OCI-LY1 (cell line): ENCODE measurements around the gene KLHDC4.

Source experiments
- H2AFZ ChIP-seq: fragments of 200-600 bp; sonication (generic), shearing (Covaris generic); 2 replicates; pipeline ENCODE4 v1.6.0; 2014; ENCODE audit warnings: antibody characterized with exemption, mild to moderate bottlenecking, low read length
- H3F3A ChIP-seq: fragments of 200-600 bp; sonication (generic), shearing (Covaris generic); 2 replicates; pipeline ENCODE4 v1.6.0; 2014; ENCODE audit warnings: mild to moderate bottlenecking, antibody characterized with exemption, low read length, moderate library complexity; ENCODE audit not compliant: insufficient read depth
- H3K27ac ChIP-seq: fragments of 200-600 bp; sonication (generic); 2 replicates; pipeline ENCODE4 v1.5.1; 2014; ENCODE audit warnings: low read length, mixed run types, mild to moderate bottlenecking, low read depth; ENCODE audit not compliant: poor library complexity, severe bottlenecking
- H3K27me3 ChIP-seq: fragments of 200-600 bp; sonication (generic); 2 replicates; pipeline ENCODE4 v1.6.0; 2014; ENCODE audit warnings: antibody characterized with exemption, mild to moderate bottlenecking, low read length, moderate library complexity; ENCODE audit not compliant: insufficient read depth
- H3K36me3 ChIP-seq: fragments of 200-600 bp; sonication (generic); 2 replicates; pipeline ENCODE4 v1.6.1; 2014; ENCODE audit warnings: mild to moderate bottlenecking, antibody characterized with exemption, low read length, moderate library complexity, mixed read lengths; ENCODE audit not compliant: insufficient read depth
- H3K4me1 ChIP-seq: fragments of 200-600 bp; sonication (generic); 2 replicates; pipeline ENCODE4 v1.5.1; 2014; ENCODE audit warnings: mild to moderate bottlenecking, low read length, moderate library complexity; ENCODE audit not compliant: insufficient read depth, severe bottlenecking
- H3K4me2 ChIP-seq: fragments of 200-600 bp; sonication (generic), shearing (Covaris generic); 2 replicates; pipeline ENCODE4 v1.6.1; 2014; ENCODE audit warnings: low read length
- H3K4me3 ChIP-seq: fragments of 200-600 bp; sonication (generic); 2 replicates; pipeline ENCODE4 v1.5.1; 2014; ENCODE audit warnings: low read length, low read depth, mild to moderate bottlenecking, mixed read lengths; ENCODE audit not compliant: poor library complexity, severe bottlenecking
- H3K79me2 ChIP-seq: fragments of 200-600 bp; shearing (Covaris generic); 2 replicates; pipeline ENCODE4 v1.6.1; 2016; ENCODE audit warnings: mixed run types, low read length, mixed read lengths; ENCODE audit not compliant: insufficient read depth
- H3K9ac ChIP-seq: fragments of 200-600 bp; sonication (generic), shearing (Covaris generic); 2 replicates; pipeline ENCODE4 v1.6.1; 2014; ENCODE audit warnings: mild to moderate bottlenecking, low read length, mixed read lengths
- H3K9me2 ChIP-seq: fragments of 200-600 bp; sonication (generic), shearing (Covaris generic); 2 replicates; pipeline ENCODE4 v1.6.1; 2014; ENCODE audit warnings: low read depth, mild to moderate bottlenecking, low read length, mixed read lengths
- H3K9me3 ChIP-seq: fragments of 200-600 bp; shearing (Covaris generic); 2 replicates; pipeline ENCODE4 v1.6.1; 2014; ENCODE audit warnings: low read length, mixed read lengths
- H4K20me1 ChIP-seq: fragments of 200-600 bp; sonication (generic), shearing (Covaris generic); 2 replicates; pipeline ENCODE4 v1.6.0; 2016; ENCODE audit warnings: mild to moderate bottlenecking, low read length; ENCODE audit not compliant: insufficient read depth
- EZH2 ChIP-seq: fragments of 200-600 bp; sonication (generic), shearing (Covaris generic); IDR thresholded peaks from 2 replicates; pipeline ENCODE4 v1.8.0; 2017; ENCODE audit warnings: borderline replicate concordance, mixed run types, mild to moderate bottlenecking, antibody characterized with exemption, low read length, moderate library complexity, mixed read lengths
- TF ChIP-seq, protein P1 (sequence below): fragments of 200-600 bp; sonication (generic), shearing (Covaris generic); IDR thresholded peaks from 2 replicates; pipeline ENCODE4 v1.5.1; 2017; ENCODE audit warnings: mild to moderate bottlenecking, antibody characterized with exemption, low read length, moderate library complexity, mixed read lengths

The KLHDC4 gene

DNA sequence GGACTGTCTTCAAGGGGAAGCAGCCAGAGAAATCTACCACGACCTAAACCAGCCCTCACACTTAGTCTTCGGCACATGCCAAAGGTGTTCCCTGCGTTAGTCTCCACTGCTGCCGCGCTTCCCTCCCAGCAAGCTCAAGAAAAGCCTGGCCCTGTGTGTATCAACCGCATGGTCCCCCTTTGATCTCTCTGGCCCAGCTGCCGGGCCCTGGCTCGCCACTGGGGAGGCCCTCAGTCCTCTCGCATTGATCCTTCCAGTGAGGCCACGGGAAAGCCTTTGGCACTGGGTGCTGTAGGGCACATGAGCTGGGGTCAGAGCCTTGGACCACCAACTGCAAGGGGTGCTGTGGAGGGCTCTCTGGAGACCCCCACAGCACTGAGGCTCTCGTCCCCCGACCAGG, 29.6 kb upstream of the KLHDC4 start:
- H3F3A ChIP-seq, result no peaks in the 10 kb centered on the region
- H4K20me1 ChIP-seq, result no peaks in the 10 kb centered on the region
- no peaks in the 10 kb centered on the region for H3K9me3 ChIP-seq
- TF ChIP-seq, protein P1, sequence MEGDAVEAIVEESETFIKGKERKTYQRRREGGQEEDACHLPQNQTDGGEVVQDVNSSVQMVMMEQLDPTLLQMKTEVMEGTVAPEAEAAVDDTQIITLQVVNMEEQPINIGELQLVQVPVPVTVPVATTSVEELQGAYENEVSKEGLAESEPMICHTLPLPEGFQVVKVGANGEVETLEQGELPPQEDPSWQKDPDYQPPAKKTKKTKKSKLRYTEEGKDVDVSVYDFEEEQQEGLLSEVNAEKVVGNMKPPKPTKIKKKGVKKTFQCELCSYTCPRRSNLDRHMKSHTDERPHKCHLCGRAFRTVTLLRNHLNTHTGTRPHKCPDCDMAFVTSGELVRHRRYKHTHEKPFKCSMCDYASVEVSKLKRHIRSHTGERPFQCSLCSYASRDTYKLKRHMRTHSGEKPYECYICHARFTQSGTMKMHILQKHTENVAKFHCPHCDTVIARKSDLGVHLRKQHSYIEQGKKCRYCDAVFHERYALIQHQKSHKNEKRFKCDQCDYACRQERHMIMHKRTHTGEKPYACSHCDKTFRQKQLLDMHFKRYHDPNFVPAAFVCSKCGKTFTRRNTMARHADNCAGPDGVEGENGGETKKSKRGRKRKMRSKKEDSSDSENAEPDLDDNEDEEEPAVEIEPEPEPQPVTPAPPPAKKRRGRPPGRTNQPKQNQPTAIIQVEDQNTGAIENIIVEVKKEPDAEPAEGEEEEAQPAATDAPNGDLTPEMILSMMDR, result no peak
- TF ChIP-seq EZH2, result no peak
- peaks cover 10% of the 10 kb centered on the region for H3K4me1 ChIP-seq
- peaks cover 7% of the 10 kb centered on the region; the same call in 1 of the 2 replicates for H3K36me3 ChIP-seq
- no peaks in the 10 kb centered on the region for H3K79me2 ChIP-seq
- no peak overlapping the region for H3K4me3 ChIP-seq
- no peak overlapping the region for H3K27ac ChIP-seq
- H3K4me2 ChIP-seq, result no peak overlapping the region
- H3K9ac ChIP-seq, result no peak overlapping the region
- H2AFZ ChIP-seq, result no peak overlapping the region
- H3K9me2 ChIP-seq, result no peaks in the 10 kb centered on the region
- H3K27me3 ChIP-seq, result no peaks in the 10 kb centered on the region; the same call in 1 of the 2 replicates

DNA sequence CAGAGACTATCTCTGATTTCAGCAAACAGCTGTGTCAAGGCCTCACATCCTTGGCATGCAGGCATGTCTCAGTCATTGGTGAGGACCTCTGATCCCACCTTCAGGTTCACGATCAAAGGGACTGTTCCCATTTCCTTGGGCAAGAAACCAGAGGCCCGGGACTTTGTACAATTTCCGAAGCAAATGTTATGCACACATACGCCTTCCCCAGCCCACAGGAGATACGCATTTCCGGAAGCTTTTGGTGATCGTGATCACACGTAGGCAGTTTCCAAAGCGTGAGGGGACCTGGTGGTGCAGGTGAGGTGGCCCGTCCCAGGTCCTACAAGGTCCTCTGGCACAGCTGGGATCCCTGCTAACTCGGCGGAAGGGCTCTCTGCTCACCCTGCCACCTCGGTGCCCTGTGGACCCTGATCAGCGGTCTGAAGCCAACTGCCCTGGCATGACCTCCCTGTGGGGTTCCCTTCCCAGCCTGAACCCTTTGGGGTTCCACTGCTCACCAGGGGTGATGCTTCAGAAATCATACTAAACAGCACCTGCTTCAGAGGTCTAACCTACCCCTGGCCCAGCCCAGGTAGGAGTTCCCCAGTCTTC, 28.8 kb upstream of the KLHDC4 start:
- Histone ChIP-seq H2AFZ (no peak overlapping the region), H3F3A (no peaks in the 10 kb centered on the region), H3K9me2 (no peaks in the 10 kb centered on the region), H3K9me3 (no peaks in the 10 kb centered on the region), H4K20me1 (no peaks in the 10 kb centered on the region), H3K4me3 (no peak overlapping the region), H3K27me3 (no peaks in the 10 kb centered on the region; the same call in 1 of the 2 replicates), H3K4me2 (peak overlapping the region; percentile 11; the same call in 1 of the 2 replicates), H3K27ac (no peak overlapping the region), H3K9ac (no peak overlapping the region; the same call in 1 of the 2 replicates), H3K4me1 (peaks cover 10% of the 10 kb centered on the region), H3K79me2 (no peaks in the 10 kb centered on the region), H3K36me3 (peaks cover 4% of the 10 kb centered on the region; the same call in 1 of the 2 replicates)
- no peak for TF ChIP-seq EZH2
- TF ChIP-seq, protein P1, result no peak

DNA sequence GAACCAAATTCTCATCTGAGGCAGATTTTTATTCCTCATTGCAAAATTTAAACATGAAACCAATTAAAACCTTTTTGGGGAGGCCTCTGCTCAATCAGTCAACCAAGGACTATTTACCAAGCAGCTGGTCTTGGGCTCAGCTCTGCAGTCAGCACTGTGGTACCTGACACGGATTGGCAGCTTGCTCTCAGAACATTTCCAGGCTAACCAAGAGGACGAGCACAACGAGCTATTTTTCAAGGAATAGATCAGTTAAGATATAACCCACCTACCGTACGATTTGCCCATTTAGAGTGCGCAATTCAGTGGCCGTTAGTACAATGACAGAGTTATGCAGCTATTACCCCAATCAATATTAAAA, 26.4 kb upstream of the KLHDC4 start:
- H2AFZ ChIP-seq, result no peak overlapping the region
- H3F3A ChIP-seq, result no peaks in the 10 kb centered on the region
- H3K4me3 ChIP-seq, result no peak overlapping the region
- no peaks in the 10 kb centered on the region for H3K79me2 ChIP-seq
- H3K36me3 ChIP-seq, result no peaks in the 10 kb centered on the region
- H3K9ac ChIP-seq, result no peak overlapping the region
- H3K4me2 ChIP-seq, result no peak overlapping the region
- H3K27me3 ChIP-seq, result no peaks in the 10 kb centered on the region; the same call in 1 of the 2 replicates
- no peaks in the 10 kb centered on the region for H3K9me3 ChIP-seq
- H3K9me2 ChIP-seq, result no peaks in the 10 kb centered on the region
- H3K27ac ChIP-seq, result no peak overlapping the region
- TF ChIP-seq, protein P1, result no peak
- TF ChIP-seq EZH2, result no peak
- H3K4me1 ChIP-seq, result peaks cover 14% of the 10 kb centered on the region
- H4K20me1 ChIP-seq, result no peaks in the 10 kb centered on the region
